Mesenchymal stem cell (in vitro differentiated cells and primary cell): ENCODE results near the gene DMD.

Experiments
- DNase-seq: peaks from one replicate; pipeline ENCODE4 v3.0.0-alpha.2; 2013
- H2AFZ ChIP-seq: one replicate; pipeline ENCODE4 v1.6.1; 2013; ENCODE audit warnings: low read depth, mild to moderate bottlenecking, control low read depth, inconsistent platforms, low read length, moderate library complexity
- H2AK5ac ChIP-seq: 2 replicates; pipeline ENCODE4 v1.6.1; 2013; ENCODE audit warnings: low read length, moderate library complexity, mild to moderate bottlenecking, inconsistent platforms; ENCODE audit not compliant: severe bottlenecking
- H2BK120ac ChIP-seq: one replicate; pipeline ENCODE4 v1.6.1; 2013; ENCODE audit warnings: low read depth, mild to moderate bottlenecking, inconsistent platforms, low read length, moderate library complexity
- H2BK12ac ChIP-seq, 2 experiments: one replicate each; pipeline ENCODE4 v1.6.1; 2013; ENCODE audit warnings: inconsistent platforms in 2 of 2, low read length in 2 of 2, mild to moderate bottlenecking in 2 of 2, moderate library complexity in 2 of 2, control low read depth in 1 of 2
- H2BK15ac ChIP-seq: one replicate; pipeline ENCODE4 v1.6.1; 2013; ENCODE audit warnings: mild to moderate bottlenecking, low read depth, inconsistent platforms; ENCODE audit not compliant: poor library complexity, severe bottlenecking
- H2BK5ac ChIP-seq: 2 replicates; pipeline ENCODE4 v1.6.1; 2013; ENCODE audit warnings: low read depth, mild to moderate bottlenecking, low read length, control low read depth, inconsistent platforms; ENCODE audit not compliant: poor library complexity, severe bottlenecking
- H3K14ac ChIP-seq, 2 experiments: one replicate each; pipeline ENCODE4 v1.6.1; 2013; ENCODE audit warnings: inconsistent platforms in 2 of 2, low read length in 2 of 2, control low read depth in 1 of 2, mild to moderate bottlenecking in 1 of 2, moderate library complexity in 1 of 2
- H3K18ac ChIP-seq, 2 experiments: one replicate each; pipeline ENCODE4 v1.6.1; 2013; ENCODE audit warnings: inconsistent platforms in 2 of 2, low read length in 2 of 2, control low read depth in 1 of 2, low read depth in 1 of 2, mild to moderate bottlenecking in 1 of 2
- H3K23ac ChIP-seq, 2 experiments: one replicate each; pipeline ENCODE4 v1.6.1; 2013; ENCODE audit warnings: inconsistent platforms in 2 of 2, low read length in 2 of 2, mild to moderate bottlenecking in 2 of 2, moderate library complexity in 2 of 2, control low read depth in 1 of 2
- H3K27ac ChIP-seq: 2 replicates; pipeline ENCODE4 v1.5.1; 2013; ENCODE audit warnings: mild to moderate bottlenecking, moderate library complexity, low read length, control low read depth, inconsistent platforms; ENCODE audit not compliant: poor library complexity, severe bottlenecking
- H3K27me3 ChIP-seq, 2 experiments: 2 replicates each; pipeline versions ENCODE4 v1.6.1 to v1.7.0; 2013; ENCODE audit warnings: low read length in 2 of 2, mild to moderate bottlenecking in 2 of 2, moderate library complexity in 2 of 2, control low read depth in 1 of 2, inconsistent platforms in 1 of 2; ENCODE audit not compliant: control insufficient read depth in 1 of 2, insufficient read depth in 1 of 2
- H3K36me3 ChIP-seq, 2 experiments: 2 replicates each; pipeline versions ENCODE4 v1.6.1 to v1.7.0; 2013; ENCODE audit warnings: low read length in 2 of 2, control low read depth in 1 of 2, inconsistent platforms in 1 of 2, low read depth in 1 of 2, mild to moderate bottlenecking in 1 of 2; ENCODE audit not compliant: insufficient read depth in 2 of 2, control insufficient read depth in 1 of 2
- H3K4ac ChIP-seq, 2 experiments: one replicate each; pipeline ENCODE4 v1.6.1; 2013; ENCODE audit warnings: inconsistent platforms in 2 of 2, low read length in 2 of 2, mild to moderate bottlenecking in 2 of 2, moderate library complexity in 2 of 2, control low read depth in 1 of 2, low read depth in 1 of 2
- H3K4me1 ChIP-seq: 2 replicates; pipeline ENCODE4 v1.6.1; 2013; ENCODE audit warnings: low read depth, low read length, control low read depth; ENCODE audit not compliant: control insufficient read depth, insufficient read depth
- H3K4me2 ChIP-seq: 2 replicates; pipeline ENCODE4 v1.6.1; 2013; ENCODE audit warnings: low read length, mild to moderate bottlenecking, inconsistent platforms; ENCODE audit not compliant: poor library complexity, severe bottlenecking
- H3K4me3 ChIP-seq, 2 experiments: 2 replicates each; pipeline versions ENCODE4 v1.5.1 to v1.7.0; 2013; ENCODE audit warnings: low read length in 2 of 2, mild to moderate bottlenecking in 2 of 2, control low read depth in 1 of 2, low read depth in 1 of 2; ENCODE audit not compliant: insufficient read depth in 1 of 2
- H3K79me1 ChIP-seq: replicated peaks from 2 replicates; pipeline ENCODE4 v1.6.1; 2013; ENCODE audit warnings: mild to moderate bottlenecking, control low read depth, low read length, inconsistent platforms; ENCODE audit not compliant: poor library complexity, severe bottlenecking
- H3K9ac ChIP-seq: 2 replicates; pipeline ENCODE4 v1.7.0; 2013; ENCODE audit warnings: mild to moderate bottlenecking, low read length, moderate library complexity
- H3K9me3 ChIP-seq: 2 replicates; pipeline ENCODE4 v1.7.0; 2013; ENCODE audit warnings: mild to moderate bottlenecking, low read length; ENCODE audit not compliant: control insufficient read depth
- H4K8ac ChIP-seq: one replicate; pipeline ENCODE4 v1.6.1; 2013; ENCODE audit warnings: inconsistent platforms, mild to moderate bottlenecking, low read length, moderate library complexity
- H4K91ac ChIP-seq: one replicate; pipeline ENCODE4 v1.6.1; 2013; ENCODE audit warnings: mild to moderate bottlenecking, low read length, inconsistent platforms
- WGBS: methylation state at CpG from one replicate; pipeline ENCODE4 v1.1.7; 2013; ENCODE audit warnings: mixed read lengths; 5-methylcytosine and 5-hydroxymethylcytosine counted together

DMD gene

DNA sequence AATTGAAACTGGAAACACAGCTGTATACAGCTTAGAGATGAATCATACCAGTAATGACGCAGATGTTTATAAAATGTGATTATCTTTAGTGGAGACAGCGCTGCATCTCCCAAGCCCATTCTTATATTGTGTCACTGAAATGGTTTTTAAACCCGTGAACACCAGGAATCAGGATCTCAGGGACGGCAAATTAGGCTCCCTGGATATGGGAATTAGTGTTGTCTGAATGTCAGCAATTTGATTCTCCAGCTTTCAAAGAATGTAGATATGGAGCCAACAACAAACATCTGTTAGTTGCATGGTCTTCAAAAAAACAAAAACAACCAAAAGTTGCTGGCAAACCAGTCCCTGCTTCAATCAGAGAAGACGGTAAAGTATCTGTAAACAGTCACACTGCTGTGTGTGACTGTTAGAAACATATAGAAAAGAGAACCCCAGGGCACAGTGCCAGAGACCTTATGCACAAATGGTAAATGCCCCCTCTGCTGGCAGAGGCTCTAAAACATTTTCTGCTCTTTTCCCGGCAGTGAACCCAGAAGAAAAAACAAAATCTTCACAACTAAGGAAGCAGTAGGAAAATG, 1787.7 kb downstream of the DMD start:
- Histone ChIP-seq H2BK120ac (no peak overlapping the region), H3K4me3 (peak overlapping the region in 1 of 2 experiments; percentile 36), H3K9me3 (no peaks in the 10 kb centered on the region), H3K14ac (no peak overlapping the region), H3K4me2 (no peak overlapping the region), H2BK15ac (no peak overlapping the region), H3K23ac (no peak overlapping the region), H2BK5ac (no peak overlapping the region), H3K79me1 (no peaks in the 10 kb centered on the region), H3K4me1 (no peaks in the 10 kb centered on the region), H3K4ac (no peak overlapping the region), H3K27ac (no peak overlapping the region), H4K91ac (no peak overlapping the region), H2AK5ac (no peak overlapping the region), H3K9ac (peak overlapping the region; percentile 71), H2BK12ac (no peak overlapping the region), H2AFZ (no peak overlapping the region), H3K18ac (no peak overlapping the region), H3K27me3 (peaks cover 0 to 2% of the 10 kb centered on the region in 2 experiments), H4K8ac (no peak overlapping the region), H3K36me3 (no peaks in the 10 kb centered on the region)
- 0% methylated on average over 1 of the region's 6 CpGs for WGBS
- DNase-seq: peak; percentile 78

GRCh38 chrX:31421441-31421840, 1789.9 kb downstream of the DMD start:
- Histone ChIP-seq H3K27me3 (no peaks in the 10 kb centered on the region), H3K9ac (no peak overlapping the region), H2AFZ (no peak overlapping the region), H3K14ac (no peak overlapping the region), H3K4ac (no peak overlapping the region), H2BK120ac (no peak overlapping the region), H2AK5ac (no peak overlapping the region), H3K4me3 (no peak overlapping the region), H3K36me3 (no peaks in the 10 kb centered on the region), H2BK15ac (no peak overlapping the region), H2BK5ac (no peak overlapping the region), H4K8ac (no peak overlapping the region), H3K18ac (no peak overlapping the region), H3K9me3 (no peaks in the 10 kb centered on the region), H2BK12ac (no peak overlapping the region), H3K4me1 (no peaks in the 10 kb centered on the region), H3K27ac (no peak overlapping the region), H3K4me2 (no peak overlapping the region), H4K91ac (no peak overlapping the region), H3K79me1 (no peaks in the 10 kb centered on the region), H3K23ac (no peak overlapping the region)
- no CpG with 5 or more reads among the region's 3 CpGs for WGBS
- no peak for DNase-seq

- H2AK5ac ChIP-seq: no peak overlapping the region
- H3K27me3 ChIP-seq: no peaks in the 10 kb centered on the region
- H2AFZ ChIP-seq: no peak overlapping the region
- H3K14ac ChIP-seq: no peak overlapping the region
- no peak overlapping the region for H3K18ac ChIP-seq
- peak; percentile 48 for DNase-seq
- H3K4me1 ChIP-seq: no peaks in the 10 kb centered on the region
- no peak overlapping the region for H3K27ac ChIP-seq
- no peak overlapping the region for H3K4me2 ChIP-seq
- no peak overlapping the region for H3K23ac ChIP-seq
- no peaks in the 10 kb centered on the region for H3K79me1 ChIP-seq
- H3K36me3 ChIP-seq: no peaks in the 10 kb centered on the region
- no peaks in the 10 kb centered on the region for H3K9me3 ChIP-seq
- no peak overlapping the region for H4K91ac ChIP-seq
- 87% methylated on average over 2 of the region's 3 CpGs for WGBS
- H2BK15ac ChIP-seq: no peak overlapping the region
- H2BK120ac ChIP-seq: no peak overlapping the region
- H3K9ac ChIP-seq: no peak overlapping the region
- no peak overlapping the region for H3K4me3 ChIP-seq
- no peak overlapping the region for H3K4ac ChIP-seq
- no peak overlapping the region for H2BK12ac ChIP-seq
- H4K8ac ChIP-seq: no peak overlapping the region
- no peak overlapping the region for H2BK5ac ChIP-seq
These were observed 1790.6 kb downstream of the DMD start for GRCh38 chrX:31420711-31421151.

DNA sequence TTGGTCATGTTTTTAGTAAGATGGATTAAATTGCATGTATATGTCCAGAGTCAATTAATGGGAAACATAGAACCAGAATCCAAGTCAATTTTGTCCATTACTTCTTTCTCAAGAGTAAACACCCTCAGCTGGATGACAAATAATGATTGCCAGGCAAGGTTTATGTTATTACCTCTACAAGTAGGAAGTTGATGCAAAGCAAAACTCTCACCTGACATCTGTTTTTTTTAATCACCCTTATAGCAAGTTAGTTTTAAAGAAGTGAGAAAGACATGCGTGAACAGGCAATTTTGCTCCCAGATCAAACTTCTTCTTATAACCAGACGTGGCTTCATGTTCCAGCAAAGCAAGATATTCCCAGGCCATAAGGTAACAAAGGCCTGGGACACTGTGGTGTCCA, 1791.0 kb downstream of the DMD start:
- H3K18ac ChIP-seq: no peak overlapping the region
- H2BK5ac ChIP-seq: no peak overlapping the region
- no peak overlapping the region for H3K23ac ChIP-seq
- H2AFZ ChIP-seq: no peak overlapping the region
- H3K4me2 ChIP-seq: no peak overlapping the region
- H3K9ac ChIP-seq: no peak overlapping the region
- no peak overlapping the region for H4K8ac ChIP-seq
- H2BK15ac ChIP-seq: no peak overlapping the region
- H4K91ac ChIP-seq: no peak overlapping the region
- H3K79me1 ChIP-seq: no peaks in the 10 kb centered on the region
- no peaks in the 10 kb centered on the region for H3K9me3 ChIP-seq
- DNase-seq: no peak
- H3K4me1 ChIP-seq: no peaks in the 10 kb centered on the region
- H3K4me3 ChIP-seq: no peak overlapping the region
- H2AK5ac ChIP-seq: no peak overlapping the region
- H3K27ac ChIP-seq: no peak overlapping the region
- 100% methylated on average over 2 of the region's 2 CpGs for WGBS
- H3K27me3 ChIP-seq: no peaks in the 10 kb centered on the region
- H3K36me3 ChIP-seq: no peaks in the 10 kb centered on the region
- no peak overlapping the region for H3K14ac ChIP-seq
- no peak overlapping the region for H2BK120ac ChIP-seq
- H2BK12ac ChIP-seq: no peak overlapping the region
- no peak overlapping the region for H3K4ac ChIP-seq
